ENCODE results near the gene SWI5.
"Not testable (repeated sequence)": the region's sequence is repeated elsewhere in the genome, so short reads cannot be mapped to it uniquely, and the experiment has no call there.

Gene SWI5

DNA sequence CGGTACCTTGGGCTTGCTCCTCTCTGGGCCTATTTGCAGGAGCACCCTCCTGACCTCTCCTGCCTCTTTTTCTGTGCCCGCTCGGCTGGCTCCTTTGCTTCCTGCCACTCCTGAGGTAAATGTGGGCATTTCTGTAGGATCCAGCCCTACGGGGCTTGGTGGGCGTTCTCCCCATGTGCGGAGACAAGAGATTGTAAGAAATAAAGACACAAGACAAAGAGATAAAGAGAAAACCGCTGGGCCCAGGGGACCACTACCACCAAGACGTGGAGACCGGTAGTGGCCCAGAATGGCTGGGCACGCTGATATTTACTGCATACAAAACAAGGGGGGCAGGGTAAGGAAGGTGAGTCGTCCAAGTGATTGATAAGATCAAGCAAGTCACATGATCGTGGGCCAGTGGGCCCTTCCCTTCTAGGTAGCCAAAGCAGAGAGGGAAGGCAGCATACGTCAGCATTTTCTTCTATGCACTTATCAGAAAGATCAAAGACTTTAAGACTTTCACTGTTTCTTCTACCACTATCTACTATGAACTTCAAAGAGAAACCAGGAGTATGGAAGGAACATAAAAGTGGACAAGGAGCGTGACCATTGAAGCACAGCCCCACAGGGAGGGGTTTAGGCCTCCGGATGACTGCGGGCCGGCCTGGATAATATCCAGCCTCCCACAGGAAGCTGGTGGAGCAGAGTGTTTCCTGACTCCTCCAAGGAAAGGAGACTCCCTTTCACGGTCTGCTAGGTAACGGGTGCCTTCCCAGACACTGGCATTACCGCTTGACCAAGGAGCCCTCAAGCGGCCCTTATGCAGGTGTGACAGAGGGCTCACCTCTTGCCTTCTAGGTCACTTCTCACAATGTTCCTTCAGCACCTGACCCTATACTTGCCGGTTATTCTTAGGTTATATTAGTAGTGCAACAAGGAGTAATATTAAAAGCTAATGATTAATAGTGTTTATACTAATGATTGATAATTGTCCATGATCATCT lies 3.3 kb downstream of the SWI5 start:
- not testable (repeated sequence) for DNase-seq

DNA sequence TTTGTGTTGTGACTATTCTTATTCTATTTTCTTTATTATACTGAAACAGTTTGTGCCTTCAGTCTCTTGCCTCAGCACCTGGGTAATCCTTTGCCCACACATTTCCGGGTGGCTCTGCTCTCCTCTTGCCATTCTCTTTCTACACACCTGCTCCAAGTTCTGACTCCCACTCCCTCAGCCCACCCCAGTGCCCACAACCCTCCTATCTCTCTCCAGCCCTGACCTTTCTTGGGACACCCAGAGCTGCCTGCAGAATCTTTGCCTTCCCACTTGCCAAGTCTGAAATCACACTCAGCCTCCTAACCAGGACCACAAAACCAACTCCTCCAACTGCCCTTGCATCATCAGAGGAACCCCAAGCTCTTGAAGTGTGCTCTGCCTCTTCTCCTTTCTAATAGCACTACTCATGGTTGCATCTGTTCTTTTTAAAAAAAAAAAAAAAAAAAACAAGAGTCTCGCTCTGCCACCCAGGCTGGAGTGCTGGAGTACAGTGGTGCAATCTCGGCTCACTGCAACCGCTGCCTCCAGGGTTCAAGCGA lies 4.1 kb downstream of the SWI5 start:
- DNase-seq, result no peak

DNA sequence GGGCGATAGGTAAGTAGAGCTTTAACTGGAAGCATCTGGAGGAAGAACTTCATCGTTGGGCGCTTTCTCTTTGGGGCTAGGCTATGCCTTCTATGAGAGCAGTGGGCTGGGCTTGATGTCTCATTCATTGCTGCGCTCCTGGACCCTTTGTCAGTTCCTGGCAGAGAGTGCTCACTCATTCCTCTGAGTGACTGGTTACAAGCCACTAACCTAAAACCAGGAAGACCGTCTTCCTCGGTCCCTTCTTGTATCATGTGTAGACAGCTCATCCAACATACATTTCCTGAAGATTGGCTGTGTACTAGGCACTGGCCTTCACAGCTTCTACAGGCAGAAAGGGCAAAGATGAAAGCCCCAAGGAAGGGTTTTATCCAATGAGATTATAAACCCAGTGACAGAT lies 6.4 kb downstream of the SWI5 start:
- no peak for DNase-seq

DNA sequence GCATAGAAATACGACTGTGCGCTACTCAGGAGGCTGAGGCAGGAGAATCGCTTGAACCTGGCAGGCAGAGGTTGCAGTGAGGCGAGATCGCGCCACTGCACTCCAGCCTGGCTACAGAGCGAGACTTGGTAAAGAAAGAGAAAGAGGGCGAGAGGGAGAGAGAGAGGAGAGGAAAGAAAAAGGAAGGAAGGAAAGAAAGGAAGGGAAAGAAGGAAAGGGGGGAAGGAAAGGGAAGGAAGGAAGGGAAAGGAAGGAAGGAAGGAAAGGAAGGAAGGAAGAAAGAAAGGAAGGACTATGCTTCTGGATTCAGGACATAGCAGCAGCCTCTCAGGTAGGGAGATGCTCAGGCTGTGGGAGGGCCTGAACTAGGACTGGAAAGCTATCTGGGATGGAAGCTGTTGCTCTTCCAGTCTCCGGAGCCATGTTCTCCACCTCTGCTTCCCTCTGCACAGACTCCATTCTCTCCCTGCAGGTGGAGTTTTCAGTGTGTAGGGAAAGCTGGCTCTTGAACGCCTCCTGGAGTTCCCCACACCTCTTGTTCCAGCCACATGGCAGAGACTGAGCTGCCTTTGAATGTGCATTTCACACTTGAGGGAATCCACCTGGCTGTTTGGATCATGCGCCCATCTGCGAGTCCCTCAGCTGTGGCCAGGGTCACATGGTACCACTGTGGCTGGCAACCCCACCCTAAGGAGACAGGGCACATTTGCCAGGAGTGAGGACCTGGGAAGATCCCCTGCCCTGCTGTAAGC lies 9.1 kb downstream of the SWI5 start:
- DNase-seq, result no peak

- no peak for DNase-seq
These were observed 10.4 kb downstream of the SWI5 start for GRCh38 chr9:128286440-128286839.

DNA sequence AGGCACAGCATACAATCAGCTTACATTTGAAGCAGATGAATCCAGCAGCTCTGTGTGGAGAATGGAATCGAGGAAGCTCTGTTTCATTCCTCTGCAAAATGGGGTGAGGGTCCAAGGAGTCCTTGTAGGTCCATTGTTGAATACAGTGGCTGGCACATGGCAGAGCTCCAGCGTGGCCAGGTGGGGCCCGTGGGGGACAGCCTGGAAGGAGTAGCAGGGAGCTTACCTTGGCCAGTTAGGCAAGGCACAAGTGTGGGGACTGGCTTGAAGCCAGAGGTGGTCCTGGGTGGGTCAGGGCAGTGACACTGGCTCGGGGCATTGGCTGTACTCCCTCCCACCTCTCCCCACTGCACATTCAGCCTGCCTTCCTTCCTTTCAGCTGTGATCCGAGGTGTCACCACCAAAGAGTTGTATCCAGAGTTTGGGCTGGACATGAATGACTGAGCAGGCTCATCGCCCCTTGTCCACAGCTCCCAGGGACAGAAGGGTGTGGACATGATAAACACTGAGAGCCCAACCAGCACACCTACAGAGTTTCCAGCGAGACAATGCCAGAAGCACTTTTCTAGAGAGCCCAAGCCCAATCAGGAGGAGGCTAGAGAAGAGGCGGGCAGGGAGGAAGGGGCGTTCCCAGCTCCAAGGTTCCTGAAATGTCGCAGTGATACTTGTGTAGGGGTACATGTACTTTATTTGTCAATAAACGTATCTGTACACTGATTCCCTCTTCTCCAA lies 12.4 kb downstream of the SWI5 start:
- no peak for DNase-seq

GRCh38 chr9:128292009-128292408 lies 15.9 kb downstream of the SWI5 start:
- no peak for DNase-seq

GRCh38 chr9:128293091-128293490 lies 17.0 kb downstream of the SWI5 start:
- DNase-seq, result no peak

DNA sequence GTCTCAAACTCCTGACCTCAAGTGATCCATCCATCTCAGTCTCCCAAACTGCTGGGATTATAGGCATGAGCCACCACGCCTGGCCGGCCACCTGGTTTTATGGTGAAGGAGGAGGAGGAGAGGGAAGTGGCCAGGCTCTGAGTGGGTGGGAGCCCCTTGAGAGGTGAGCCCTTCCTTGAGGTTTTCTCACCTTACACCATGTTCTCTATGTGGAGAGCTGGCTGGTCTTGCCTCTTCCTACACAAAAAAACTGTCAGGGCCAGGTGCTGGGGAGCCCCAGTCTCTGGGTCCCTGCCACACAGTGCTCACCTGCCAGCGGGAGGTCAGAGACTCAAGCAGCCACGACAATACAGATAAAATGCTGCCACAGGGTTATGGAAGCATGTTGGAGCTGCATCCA lies 18.1 kb downstream of the SWI5 start:
- DNase-seq, result no peak

GRCh38 chr9:128296340-128297220 lies 20.5 kb downstream of the SWI5 start:
- no peak for DNase-seq

DNA sequence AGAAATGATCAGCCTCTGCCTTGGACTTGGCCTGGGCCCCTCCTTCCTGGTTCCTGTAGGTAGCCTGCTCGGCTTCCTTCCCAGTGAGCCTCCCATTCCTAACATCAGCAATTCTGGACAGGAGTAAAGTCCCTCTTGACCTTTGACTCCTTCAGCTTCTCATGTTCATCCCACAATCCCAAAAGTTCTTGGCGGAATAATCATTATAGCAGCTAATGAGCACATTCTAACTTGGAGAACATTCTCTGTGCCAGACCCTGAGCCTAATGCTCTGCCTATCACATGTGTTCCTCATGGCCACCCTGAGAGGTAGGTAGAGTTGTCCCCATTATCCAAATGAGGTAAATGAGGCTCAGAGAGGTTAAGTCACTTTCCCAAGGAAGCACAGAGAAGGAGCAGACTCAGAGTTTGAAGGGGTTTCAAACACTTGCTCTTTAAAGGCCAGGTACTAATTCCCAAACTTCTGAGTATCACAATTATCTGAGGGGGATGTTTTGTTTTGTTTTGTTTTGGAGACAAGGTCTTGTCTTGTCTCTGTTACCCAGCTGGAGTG lies 21.2 kb downstream of the SWI5 start:
- no peak for DNase-seq

GRCh38 chr9:128298535-128299482 lies 22.7 kb downstream of the SWI5 start:
- DNase-seq, result no peak

DNA sequence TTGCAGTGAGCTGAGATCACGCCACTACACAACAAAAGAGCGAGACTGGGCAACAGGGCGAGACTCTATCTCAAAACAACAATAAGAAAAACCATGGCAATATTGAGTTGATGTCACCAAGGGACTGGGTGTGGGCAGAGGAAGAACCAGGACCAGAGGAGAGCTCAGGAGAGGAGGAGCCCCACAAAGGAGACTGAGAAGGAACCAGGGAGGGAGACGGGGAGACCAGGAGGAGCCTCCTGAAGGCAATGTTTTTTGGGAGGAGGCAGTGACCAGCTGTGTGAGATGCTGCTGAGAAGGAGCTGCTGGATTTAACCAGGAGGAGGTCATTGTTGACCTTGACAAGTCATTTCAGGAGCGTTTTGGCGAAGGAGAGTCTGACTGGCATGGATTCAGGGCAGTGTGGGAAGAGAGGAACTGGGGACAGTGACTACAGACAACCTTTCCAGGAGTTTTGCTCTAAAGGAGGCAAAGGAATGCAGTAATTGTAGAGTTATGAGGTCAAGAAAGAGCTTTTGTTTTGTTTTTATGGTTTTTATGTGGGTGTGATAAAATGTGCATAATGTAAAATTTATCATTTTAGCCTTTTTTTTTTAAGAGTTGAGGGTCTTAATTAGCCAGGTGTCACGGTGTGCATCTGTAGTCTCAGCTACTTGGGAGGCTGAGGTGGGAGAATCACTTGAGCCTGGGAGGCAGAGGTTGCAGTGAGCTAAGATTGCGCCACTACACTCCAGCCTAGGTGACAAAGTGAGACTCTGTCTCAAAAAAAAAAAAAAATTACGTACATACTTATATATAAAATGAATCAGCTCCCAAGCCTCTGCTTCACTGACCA lies 28.3 kb downstream of the SWI5 start:
- DNase-seq, result no peak

- DNase-seq, result no peak
These were observed 28.9 kb downstream of the SWI5 start for GRCh38 chr9:128304971-128305288.

DNA sequence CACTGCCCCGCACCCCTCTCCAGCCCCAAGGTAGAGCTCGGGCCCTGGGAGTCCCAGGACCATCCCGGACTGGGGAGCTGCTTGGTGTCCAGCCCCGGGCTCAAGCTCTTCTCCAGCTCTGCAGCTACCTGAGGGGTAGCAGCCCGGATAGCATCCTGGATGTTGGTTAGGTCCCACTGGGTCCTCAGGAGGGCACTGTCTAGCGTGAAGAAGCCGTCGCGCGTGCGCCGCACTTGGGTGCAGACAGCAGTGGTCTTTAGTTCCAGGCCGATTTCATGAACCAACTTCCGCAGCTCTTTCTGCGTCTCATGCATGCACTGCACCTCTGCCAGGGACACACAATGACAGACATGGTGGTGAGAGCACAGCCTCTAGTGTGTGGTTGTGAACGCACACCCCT lies 33.5 kb downstream of the SWI5 start:
- no peak for DNase-seq

DNA sequence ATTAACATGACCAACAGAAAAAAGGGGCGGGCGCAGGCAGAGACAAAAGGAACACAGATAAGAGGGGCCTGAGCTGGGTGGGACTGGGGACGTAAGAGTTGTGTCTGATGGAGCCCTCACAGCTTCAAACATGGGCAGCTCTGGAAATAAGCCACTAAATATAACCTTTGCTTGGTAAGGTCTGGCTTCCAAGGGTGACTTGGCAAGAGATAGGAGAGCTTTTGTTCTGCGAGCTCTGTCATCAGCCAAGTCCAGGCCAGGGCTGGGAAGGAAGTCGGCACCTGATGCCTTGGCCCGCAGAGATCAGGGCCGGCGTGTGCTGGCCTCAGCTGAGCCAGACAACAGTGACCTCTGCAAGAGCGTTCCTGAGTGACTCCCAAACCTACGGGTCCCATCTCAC lies 34.4 kb downstream of the SWI5 start:
- no peak for DNase-seq

- DNase-seq, result no peak
These were observed 38.6 kb downstream of the SWI5 start for GRCh38 chr9:128314697-128315096.

DNA sequence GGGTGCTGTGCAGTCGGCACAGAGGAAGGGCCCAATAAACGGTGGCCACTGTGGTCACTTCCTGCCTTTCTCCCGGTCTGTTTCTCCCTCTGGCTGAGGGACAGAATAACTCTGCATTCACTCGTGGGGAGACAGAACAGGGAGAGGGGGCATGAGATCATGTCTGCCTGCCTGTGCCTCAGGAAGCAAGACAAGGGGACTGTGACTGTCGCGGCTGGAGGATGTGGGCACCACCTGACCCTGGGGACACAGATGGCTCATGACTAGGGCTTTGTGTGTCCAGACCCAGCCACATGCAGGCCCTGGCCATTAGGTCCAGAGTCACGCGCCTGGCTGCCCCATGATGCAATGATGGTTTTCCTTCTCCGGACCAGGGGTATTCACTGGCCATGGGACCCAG lies 40.3 kb downstream of the SWI5 start:
- DNase-seq, result no peak

DNA sequence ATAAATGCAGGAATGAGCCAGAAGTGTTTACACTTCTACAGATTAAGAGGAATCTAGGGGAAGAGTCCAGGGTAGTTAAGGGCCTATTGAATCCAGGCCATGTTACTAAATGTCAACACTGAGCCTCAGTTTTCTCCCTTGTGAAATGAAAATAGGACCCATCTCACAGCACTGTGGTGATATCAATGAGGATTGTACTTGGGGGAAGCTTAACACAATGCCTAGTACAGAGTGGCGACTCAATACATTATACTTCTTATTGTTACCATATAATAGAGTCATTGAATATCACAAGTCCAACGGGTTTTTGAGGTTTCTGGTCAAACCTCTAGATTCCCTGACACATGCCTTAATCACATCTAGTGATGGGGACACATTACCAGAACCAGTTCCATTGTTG lies 41.6 kb downstream of the SWI5 start:
- no peak for DNase-seq

DNA sequence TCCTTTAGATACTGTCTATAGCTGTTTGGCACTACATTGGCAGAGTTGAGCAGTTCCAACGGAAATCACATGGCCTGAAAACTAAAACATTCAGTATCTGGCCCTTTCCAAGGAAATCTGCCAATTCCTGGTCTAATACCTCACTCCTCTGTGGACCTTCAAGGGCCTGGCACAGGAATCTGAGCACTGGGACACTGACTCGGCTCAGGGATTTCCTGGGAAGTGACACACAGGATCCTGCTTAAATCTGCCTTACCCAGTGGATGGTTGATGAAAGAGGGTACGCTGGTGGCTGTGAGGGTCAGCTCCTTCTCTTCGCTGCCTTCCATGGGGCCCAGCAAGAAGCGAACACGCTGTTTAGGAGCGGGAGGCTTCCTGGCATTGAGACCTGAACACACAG lies 45.3 kb downstream of the SWI5 start:
- DNase-seq, result no peak
